ENCODE results near the gene STIL.

The STIL gene

GRCh38 chr1:47238935-47239592, 74.9 kb downstream of the STIL start:
- DNase-seq (ENCODE audit: low read depth in 3 of 3, low spot score in 1 of 3) = no peak

DNA sequence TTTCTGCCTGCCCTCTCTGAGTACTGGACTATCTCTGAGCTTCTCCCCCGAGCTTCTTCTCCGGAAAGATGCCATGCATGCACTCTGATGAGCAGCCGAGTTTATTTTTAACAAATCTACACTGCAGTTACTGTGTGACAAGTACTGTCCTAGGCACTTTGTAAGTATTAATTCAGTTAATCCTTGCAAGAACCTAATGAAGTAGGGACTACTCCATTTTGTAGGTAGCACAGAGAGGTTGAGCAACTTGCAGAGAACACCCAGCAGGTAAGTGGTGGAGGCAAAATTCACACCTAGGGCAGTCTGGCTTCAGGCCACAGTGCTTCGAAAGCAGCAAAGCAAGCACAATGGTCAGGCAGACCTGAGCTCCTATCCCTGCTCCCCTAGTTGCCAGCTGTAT, 78.1 kb downstream of the STIL start:
- DNase-seq (ENCODE audit: low read depth in 3 of 3, low spot score in 1 of 3) = no peak

DNA sequence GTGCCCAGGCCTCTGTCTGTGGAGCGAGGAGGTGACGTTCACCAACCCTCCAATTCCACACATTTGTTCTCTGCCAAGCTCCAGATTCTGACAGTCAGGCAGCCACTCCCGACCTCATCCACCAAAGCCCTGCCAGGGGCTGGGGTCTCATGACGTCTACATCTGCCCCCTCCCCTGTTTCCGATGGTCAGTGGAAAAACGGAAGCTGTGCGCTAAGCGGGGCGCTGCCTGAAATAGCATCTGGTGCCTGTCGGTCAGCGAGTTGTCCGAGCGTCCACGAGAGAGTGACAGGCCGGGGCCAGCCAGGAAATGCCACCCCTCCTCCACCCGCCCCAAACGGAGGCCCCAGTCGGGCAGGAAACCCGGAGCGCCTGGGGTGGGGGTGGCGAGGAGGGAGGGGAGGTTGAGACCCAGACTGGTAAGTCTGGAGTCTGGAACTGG, 78.7 kb downstream of the STIL start:
- no peak for DNase-seq (ENCODE audit: low read depth in 3 of 3, low spot score in 1 of 3)

DNA sequence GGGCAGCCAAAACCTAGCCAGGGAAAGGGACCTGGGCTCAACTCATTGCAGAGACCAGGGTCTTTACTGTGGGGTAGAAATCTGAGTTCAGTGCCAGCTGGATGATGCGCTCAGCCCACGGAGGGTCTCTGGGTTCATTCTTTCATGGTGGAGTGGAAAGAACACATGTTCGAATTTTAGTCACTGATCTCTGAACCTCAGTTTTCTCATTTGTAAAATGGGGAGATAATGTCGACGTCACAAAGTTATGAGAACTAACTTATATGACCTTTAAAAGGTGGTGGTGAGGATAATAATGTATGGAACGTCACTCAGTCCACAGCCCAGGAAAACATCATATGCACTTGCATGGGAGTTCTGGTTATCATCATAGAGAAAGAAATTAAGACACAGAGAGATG, 80.8 kb downstream of the STIL start:
- DNase-seq (ENCODE audit: low read depth in 3 of 3, low spot score in 1 of 3) = no peak

- DNase-seq (ENCODE audit: low read depth in 3 of 3, low spot score in 1 of 3) = no peak
These were observed 81.6 kb downstream of the STIL start, which contains the start of gene TAL1 for GRCh38 chr1:47232187-47232874. TSS of gene TAL1 (minus strand) at chr1:47232225. CDS start at chr1:47225888, 6,337 bp downstream.

DNA sequence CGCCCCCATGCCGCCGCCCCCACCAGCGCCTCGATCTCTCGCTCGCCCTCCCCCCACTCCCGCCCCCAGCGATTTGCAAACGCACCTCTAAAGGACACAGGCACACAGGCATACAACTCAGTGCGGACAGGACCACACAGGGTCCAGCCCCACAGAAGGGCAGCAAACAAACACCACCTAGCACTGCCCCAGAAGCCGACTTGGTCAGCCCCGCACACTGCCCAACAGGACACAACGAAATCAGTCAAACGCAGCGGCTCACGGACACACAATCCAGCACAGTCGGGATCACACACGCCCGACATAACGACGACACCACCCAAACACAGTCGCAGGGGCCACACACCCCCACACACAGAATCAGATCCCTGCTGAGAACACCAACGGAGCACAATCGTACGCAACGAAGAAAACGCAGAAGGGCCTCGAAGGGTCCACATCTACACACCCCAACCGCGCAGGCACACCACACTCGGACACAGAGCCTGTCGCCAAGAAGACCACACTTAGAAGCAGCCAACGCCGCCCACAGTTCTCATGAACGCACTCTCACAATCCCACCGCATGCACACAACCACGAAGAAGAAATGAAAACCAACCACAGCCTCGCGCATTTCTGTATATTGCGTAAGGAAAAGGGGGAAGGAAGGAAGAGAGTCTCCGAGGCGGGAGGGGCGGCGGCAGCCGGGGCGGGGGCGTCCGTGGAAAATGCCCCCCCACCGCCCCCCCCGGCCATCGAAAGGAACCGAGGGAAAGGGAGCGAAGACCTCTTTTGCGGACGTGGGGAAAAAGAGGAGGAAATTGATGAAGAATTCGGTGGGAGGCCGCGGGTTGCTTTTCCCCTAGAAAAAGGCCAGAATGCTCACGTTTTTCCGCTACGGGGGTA, 82.4 kb downstream of the STIL start:
- peak in 1 of 3 donors; percentile 10 for DNase-seq (ENCODE audit: low read depth in 3 of 3, low spot score in 1 of 3)

DNA sequence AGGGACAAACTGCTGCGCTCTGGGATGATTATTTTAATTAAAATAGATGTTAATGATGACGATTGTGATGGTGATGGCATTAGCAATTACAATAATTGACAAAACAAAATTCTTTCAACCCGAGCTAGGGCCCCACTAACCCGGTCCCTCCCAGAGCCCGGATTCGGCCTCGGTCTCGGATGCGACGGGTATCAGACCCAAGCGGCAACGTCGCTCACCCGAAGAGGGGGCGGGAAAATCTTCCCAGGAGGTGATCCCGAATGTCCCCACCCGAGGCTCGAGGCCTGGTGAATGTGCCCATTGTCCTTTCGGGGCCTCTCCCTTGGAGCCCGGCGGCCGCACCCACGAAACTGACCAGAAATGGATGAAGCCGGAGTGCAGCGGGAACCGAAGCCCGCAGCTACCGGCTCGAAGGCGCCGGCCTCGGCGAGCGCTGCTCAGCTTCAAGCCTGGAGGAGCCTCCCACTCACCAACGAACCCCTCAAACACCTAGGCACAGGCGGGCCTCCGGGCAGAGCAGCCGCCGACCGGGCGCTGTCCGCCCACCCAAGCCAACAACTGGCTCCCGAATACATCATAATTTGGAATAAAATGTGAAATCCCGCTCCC, 83.2 kb downstream of the STIL start:
- peak in 1 of 3 donors; percentile 9 for DNase-seq (ENCODE audit: low read depth in 3 of 3, low spot score in 1 of 3)

DNA sequence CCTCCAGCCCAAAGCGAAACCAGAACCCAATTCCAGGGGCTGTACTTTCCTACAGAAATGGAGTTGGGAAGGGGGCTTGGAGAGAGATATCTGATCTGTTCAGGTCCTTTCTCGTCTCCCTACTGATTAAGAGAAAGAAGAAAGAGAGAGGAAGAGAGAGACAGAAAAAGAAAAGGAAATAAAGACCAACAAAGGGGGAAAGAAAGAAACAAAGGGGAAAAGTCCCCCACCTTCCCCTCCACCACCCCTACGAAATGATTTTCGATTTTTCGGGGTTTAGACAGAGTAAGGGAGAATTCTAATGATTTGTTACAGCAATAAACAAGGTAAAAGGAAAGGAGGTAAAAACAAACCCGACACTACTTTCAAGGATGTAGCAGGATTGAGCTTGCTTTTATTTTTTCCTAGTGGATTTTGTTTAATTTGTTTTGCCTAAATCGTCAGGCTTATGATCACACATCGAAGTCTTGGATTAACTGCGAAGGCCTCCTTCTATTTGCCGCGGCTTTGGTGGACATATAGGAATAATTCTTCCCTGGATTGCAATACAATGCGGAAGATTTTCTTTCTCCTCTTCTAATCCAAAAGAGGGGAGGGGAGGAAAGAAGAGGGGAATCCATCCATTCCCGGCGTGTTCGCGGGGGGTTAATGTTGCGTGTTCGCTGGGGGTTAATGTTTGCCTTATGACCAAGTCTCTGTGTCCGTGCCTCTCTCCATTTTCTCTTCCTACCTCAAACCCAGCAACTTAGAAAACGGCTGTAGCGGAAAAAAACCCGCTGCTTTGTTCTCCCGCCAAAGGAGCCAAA, 83.9 kb downstream of the STIL start:
- DNase-seq (ENCODE audit: low read depth in 3 of 3, low spot score in 1 of 3) = no peak

GRCh38 chr1:47229031-47229885, 84.7 kb downstream of the STIL start:
- DNase-seq (ENCODE audit: low read depth in 3 of 3, low spot score in 1 of 3) = no peak

DNA sequence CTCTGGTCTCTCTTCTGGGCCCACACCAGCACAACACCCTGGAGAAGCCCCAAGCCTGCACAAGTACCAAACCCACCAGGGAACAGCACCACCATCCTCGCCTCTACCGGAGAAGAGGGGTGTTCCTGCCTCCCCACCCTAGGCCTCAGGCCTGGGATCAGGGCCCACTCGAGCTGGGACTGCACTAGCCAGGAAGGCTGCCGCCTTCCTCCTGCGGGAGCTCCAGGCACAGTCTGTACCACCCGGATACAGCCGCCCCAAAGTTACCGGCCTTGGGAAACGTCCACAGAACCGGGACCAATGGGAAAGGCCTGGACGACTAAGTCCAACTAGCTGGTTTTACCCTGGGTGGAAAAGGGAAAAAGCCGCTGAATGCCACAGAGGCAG, 85.3 kb downstream of the STIL start:
- DNase-seq (ENCODE audit: low read depth in 3 of 3, low spot score in 1 of 3) = no peak

DNA sequence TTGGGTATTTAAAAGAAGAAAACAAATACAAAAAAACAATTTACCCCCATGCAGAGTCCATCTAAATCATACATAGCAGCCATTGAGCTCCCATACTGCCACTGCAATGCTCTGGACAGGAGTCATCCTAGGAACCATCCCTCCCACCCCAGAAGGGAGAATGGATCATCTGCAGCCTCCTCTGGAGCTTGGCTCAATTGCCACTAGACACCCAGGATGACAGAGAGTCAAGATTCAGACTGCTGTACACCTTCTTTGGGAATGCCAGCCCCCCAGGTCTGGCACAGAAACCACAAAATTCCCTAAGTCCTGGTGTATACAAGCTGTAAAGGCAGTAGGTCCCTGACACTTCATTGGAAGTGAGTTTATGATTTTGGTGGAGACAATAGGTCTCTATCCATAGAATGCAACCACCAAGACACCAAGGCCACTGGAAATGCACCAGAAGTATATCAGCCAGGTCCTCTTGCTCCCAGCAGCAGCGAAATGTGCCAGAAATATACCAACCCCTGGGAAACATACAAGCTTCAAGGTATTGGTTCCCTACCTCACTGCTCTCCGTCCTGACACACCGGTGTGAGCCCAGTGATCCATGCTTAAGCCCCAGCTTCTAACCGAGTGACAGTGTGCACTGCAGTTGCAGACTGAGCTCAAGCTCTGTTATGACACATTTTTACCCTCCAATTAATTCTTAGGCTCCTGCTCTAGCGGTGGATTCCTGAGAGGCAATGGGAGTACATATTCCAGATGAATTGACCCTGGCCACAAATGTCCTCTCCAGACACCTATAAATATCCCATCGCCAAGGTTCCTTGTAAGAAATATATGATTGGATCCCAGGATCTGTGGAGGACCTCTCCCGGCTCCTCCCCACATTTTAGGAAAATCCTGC, 86.4 kb downstream of the STIL start:
- DNase-seq (ENCODE audit: low read depth in 3 of 3, low spot score in 1 of 3) = no peak

GRCh38 chr1:47226839-47227215, 87.1 kb downstream of the STIL start:
- no peak for DNase-seq (ENCODE audit: low read depth in 3 of 3, low spot score in 1 of 3)

GRCh38 chr1:47226121-47226838, 87.7 kb downstream of the STIL start:
- no peak for DNase-seq (ENCODE audit: low read depth in 3 of 3, low spot score in 1 of 3)

DNA sequence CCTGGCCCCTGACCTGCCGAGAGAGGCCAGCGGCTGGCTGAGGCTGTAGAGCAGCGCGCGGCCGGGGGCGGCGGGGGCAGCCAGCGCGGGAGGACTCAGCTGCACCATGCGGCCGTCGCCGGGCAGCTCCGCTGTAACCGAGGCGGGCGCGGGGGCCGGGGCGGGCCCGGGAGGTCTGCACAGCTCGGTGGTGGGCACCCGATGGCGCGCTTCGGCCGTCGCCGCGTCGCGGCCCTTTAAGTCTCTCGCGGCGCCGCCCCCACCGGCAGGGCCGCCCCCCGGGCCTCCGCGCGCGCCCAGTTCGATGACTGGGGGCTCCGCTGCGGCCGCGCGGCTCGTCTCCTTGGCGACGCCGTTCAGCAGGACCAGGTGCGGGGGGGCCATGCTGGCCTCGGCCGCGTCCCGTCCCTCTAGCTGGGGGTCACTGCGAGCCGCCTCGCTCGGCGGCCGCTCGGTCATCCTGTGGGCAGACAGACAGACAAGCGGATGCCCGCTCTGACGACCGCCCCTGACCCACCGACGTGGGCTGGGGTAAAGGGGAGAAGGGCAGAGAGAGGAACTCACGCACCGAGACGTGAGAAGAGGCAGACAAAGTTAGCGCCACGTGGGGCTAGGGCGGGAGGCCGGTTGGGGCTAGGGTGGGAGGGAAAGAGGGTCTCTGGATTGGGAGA, 88.4 kb downstream of the STIL start:
- no peak for DNase-seq (ENCODE audit: low read depth in 3 of 3, low spot score in 1 of 3)

DNA sequence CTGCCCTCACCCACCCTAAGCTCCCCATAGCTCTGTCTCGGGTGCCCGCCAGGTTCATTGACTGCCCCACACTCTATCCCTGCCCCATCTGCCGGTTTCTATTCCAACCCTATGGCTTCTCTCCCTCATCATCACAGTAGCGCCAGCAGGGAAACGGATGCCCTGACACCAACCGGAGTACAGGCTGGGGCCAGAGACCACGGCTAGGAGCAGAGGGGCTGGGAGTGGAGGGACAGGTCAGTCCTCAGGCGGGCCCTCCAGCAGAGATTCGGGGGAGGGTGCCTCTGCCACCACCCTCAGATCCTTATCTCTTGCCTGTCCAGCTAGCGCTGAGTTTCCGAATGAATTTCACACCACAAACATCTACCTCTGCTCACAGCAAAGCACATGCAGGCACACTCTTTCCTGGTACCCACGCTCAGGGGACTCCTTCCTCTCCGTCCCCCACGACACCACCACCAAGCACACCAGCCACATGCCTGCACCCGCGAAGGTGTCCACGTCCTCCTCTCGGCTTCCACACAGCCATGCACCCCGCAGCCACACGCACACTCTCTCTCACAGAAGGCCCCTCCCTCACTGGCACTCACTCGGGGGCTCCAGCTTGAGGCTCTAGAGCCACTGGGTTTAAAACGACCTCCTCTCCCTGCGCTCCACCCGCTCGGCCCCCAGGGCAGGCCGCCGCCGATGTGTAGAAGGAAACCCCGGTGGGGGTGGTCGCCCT, 89.1 kb downstream of the STIL start:
- no peak for DNase-seq (ENCODE audit: low read depth in 3 of 3, low spot score in 1 of 3)

DNA sequence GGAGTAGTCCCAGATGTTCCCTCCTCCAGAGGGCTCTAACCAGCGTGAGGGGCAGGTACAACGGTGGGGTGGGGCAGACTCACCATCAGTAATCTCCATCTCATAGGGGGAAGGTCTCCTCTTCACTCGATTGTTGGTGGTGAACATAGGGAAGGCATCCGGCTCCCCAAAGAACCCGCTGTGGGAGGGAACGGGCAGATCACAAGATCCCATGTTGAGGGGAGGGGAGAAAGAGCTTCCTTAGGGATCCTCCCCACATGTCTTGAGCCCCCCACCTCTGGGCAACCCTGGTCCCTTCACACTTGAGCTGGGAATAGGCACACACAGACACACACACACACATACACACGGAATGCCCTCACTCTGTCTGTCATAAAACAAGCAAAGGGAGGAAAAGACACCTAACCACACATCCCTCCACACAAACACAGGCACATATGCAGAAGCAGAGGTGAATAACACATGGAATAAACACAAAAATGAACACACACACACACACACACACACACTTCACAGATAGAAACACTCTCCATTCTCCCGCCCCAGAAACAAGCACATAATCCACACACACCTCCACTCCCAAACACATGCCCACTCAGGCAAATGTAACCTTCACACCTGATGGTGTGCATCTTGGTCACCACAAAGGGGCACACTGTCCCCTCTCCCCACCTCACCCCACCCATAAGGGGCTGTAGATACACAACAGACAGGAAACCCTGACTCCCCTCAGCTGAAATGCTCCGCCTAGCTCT, 89.8 kb downstream of the STIL start:
- no peak for DNase-seq (ENCODE audit: low read depth in 3 of 3, low spot score in 1 of 3)
